Adipose tissue (tissue), 3 donors: Measurements from ENCODE around the gene SLC7A1. TPM values are rescaled to one million over a fixed set of nuclear protein-coding genes. Genes with fewer than 3 reads are reported as not detected.
A peak's percentile ranks its signal among the peaks of the same experiment; 100 is the strongest.
"Not testable (repeated sequence)": the region's sequence is repeated elsewhere in the genome, so short reads cannot be mapped to it uniquely, and the experiment has no call there.

ENCODE experiments used
- H3K27ac ChIP-seq: one replicate; pipeline ENCODE4 v1.5.1; 2013; ENCODE audit warnings: low read depth, low read length
- WGBS, 3 donors: extraction: QIAGEN DNeasy Blood & Tissue Kit; methylation state at CpG; one replicate each; pipeline ENCODE4 v1.1.7; 2013; 5-methylcytosine and 5-hydroxymethylcytosine counted together
- polyA plus RNA-seq, 3 donors: library from polyadenylated mRNA; stranded (reverse); fragments of 200-250 nt; gene quantifications; one replicate each; pipeline ENCODE4 v1.2.3, GENCODE V29; 2013
- donor health status: healthy with polysubstance abuse.
- donor health status: Bipolar disorder and iron deficiency.
- donor health status: healthy.

The SLC7A1 gene
- 10 to 100 TPM in 2 of 3 donors, 1 to 10 TPM in 1; 4.4 to 14.4 (median 10.8) TPM for polyA plus RNA-seq

DNA sequence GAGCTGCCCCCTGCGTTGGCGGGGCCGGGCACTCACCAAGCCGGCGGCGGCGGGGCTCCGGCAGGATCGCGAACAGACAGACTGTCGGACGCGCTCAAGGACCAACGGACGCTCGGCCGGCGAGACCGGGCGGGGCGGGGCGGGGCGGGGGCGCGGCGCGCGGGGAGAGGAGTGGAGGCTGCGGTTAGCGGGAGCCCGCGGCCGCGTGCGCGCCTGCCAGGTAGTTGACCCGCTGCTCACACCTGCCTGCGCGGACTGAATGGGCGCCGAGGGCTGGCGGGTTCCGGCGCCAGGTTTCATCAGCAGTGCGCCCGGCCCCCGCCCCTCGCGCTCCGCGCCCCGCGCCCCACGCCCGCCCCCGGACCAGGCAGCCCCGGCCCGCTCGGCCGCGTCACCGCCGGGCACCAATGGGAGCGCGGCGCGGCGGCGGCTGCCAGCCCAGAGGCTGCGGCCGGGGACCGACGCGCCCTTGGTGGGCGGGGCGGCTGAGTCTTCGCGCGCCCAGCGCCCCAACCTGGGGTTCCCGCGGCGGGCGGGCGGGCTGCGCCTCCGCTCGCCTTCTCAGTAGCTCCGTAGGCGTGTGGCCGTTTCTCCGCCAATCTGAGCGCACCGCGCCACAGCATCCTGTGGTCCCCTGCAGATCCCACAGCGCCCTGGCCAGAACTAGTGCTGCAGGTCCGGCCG is at the start of gene SLC7A1:
TSS of gene SLC7A1 (minus strand) at position 309 of the 684 bp plus-strand sequence. CDS start 59,500 bp downstream, outside the sequence.
- 0 to 1% (median 1%) methylated on average over 41 to 98 of the region's 98 CpGs for WGBS, 3 donors
- H3K27ac ChIP-seq: peak within 1 kb of the TSS; percentile 93

DNA sequence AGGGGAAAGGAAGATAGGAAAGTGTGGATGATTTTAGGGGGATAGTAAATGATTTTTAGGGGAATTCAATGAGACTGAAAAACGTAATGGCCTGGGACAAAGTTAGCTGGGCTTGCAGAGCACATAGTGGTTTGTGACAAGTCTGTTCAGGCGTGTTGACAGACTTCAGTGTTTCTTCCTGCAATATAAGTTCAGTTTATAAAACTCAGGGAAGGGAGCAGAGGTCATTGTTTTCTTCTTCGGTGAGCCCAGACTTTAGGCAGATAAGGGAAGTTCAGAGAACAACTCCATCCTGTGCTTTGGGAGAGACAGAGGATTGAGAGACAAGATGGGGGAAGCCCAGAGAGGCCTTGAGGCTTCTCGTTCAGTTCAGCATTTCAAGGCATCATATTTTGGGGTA is 45.2 kb upstream of the SLC7A1 start:
- no peak overlapping the region for H3K27ac ChIP-seq
- 67% methylated on average over 4 of the region's 4 CpGs for WGBS, 3 donors

DNA sequence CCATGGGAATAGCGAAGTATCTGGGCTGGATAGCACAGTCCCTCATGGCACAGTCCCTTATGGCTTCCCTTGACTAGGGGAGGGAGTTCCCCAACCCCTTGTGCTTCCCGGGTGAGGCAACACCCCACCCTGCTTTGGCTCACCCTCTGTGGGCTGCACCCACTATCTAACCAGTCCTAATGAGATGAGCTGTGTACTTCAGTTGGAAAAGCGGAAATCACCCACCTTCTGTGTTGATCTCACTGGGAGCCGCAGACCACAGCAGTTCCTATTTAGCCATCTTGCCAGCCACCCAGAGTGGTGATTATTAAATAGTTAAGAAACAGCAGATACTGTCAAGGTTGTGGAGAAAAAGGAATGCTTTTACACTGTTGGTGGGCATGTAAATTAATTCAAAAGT is 41.3 kb upstream of the SLC7A1 start:
- 85 to 95% (median 92%) methylated on average over 4 of the region's 4 CpGs for WGBS, 3 donors
- H3K27ac ChIP-seq: not testable (repeated sequence)

DNA sequence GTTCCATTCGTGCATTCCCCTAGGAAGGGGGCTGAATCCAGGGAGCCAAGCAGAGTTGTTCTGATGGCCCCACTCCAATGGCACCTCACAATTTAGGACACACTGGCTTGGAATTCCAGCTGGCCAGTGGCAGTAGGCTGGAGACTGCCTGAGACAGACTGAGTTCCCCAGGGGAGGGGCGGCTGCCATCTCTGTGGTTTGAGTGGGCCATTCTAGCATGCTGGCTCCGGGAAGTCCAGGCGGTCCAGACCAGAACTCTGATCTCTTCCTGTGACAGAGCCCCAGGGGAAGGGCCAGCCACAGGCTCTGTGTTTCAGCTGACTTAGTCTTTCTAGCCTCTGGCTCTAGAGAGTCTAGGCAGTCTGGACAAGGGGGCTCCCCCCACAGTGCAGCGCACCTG is 29.5 kb upstream of the SLC7A1 start:
- 87 to 96% (median 90%) methylated on average over 5 of the region's 5 CpGs for WGBS, 3 donors
- no peak overlapping the region for H3K27ac ChIP-seq

DNA sequence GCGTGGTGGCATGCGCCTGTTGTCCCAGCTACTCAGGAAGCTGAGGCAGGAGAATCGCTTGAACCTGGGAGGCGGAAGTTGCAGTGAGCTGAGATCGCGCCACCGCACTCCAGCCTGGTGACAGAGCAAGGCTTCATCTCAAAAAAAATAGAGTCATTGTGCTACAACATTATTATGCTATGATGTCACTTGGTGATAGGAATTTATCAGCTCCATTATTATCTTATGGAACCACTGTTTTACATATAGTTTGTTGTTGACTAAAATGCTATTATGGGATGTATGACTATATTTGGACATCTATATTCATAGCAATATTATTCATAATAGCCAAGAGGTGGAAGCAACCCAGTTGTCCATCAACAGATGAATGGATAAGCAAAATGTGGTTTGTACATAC is 26.4 kb upstream of the SLC7A1 start:
- WGBS, 3 donors: 92 to 96% (median 96%) methylated on average over 7 of the region's 7 CpGs
- H3K27ac ChIP-seq: no peak overlapping the region

DNA sequence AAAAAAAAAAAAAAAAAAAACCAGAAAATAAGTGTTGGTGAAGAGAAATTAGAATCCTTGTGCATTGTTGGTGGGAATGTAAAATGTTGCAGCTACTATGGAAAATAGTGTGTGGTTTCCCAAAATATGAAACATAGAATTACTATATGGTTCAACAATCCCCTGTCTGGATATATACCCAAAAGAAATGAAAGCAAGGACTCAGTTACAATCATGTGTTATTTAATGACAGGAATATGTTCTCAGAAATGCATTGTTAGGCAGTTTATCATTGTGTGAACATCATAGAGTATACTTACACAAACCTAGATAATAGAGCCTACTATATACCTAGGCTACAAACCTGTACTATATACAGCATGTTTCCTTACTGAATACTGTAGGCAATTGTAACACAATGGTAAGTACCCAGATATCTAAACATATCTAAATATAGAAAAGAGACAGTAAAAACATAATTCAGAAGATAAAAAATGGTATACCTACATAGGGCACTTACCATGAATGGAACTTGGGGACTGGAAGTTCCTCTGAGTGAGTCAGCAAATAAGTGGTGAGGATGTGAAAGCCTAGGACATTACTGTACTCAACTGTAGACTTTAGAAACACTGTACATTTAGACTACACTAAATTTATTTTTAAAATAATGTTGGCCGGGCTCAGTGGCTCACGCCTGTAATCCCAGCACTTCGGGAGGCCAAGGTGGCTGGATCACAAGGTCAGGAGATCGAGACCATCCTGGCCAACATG is 25.7 kb upstream of the SLC7A1 start:
- WGBS, 3 donors: 94 to 96% (median 95%) methylated on average over 4 of the region's 4 CpGs

DNA sequence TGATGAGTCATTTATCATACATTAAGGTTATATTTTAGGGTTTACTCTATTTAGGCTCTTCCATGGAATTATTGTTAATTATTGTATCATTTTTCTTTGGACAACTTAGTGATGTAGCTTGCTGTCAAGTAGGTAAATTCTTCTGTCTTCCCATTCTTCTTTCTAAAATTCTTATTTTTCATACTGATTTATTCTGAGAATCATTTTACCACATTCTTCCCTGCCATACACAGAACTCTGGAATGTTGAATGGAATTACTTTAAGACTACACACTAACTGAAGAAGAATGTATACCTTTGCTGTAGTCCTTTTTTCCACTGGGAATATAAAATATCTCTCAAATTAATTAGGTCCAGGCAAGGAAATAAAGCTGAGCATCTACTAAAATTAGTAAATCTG is 24.5 kb upstream of the SLC7A1 start:
- no peak overlapping the region for H3K27ac ChIP-seq

More for the DNA sequence above, 25.7 kb upstream of the SLC7A1 start:
- H3K27ac ChIP-seq: no peak overlapping the region

DNA sequence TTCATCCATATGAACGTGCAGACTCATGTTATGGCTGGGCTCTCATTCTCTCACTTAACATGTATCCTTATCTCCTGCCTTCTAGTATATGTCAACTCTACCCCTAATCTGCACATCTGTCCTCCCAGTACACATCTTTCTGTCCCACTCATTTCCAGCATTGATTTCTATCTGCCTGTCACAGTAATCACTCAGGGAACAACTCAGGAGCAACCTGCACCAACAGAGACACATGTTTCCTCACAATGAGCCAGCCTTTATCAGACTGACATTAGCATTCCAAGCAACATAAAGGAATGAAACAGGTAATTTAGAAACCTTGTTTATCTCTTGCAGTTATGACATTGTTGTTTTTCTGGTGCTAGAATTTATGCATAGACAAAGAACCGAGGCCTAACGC is 17.6 kb upstream of the SLC7A1 start:
- 78 to 91% (median 88%) methylated on average over 3 of the region's 3 CpGs for WGBS, 3 donors
- H3K27ac ChIP-seq: no peak overlapping the region

DNA sequence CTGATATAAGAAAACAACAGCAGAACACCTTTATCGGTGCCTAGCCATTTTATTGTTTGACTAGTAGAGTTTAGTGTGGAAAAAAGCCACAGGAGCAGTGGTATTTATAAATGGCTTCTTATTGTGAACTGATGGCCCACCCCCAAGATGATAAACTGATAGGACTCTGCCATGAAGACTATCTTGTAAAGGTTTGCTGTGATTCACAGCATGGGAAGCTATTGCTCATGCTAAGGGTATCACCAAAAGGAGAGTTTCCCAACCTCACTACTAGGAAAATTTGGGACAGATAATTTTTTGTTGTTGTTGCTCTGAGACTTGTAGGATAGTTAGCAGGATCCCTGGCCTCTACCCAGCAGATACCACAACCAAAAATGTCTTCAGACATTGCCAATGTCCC is 12.0 kb upstream of the SLC7A1 start:
- no peak overlapping the region for H3K27ac ChIP-seq
- WGBS, 3 donors: 89 to 99% (median 95%) methylated on average over 1 of the region's 1 CpG

DNA sequence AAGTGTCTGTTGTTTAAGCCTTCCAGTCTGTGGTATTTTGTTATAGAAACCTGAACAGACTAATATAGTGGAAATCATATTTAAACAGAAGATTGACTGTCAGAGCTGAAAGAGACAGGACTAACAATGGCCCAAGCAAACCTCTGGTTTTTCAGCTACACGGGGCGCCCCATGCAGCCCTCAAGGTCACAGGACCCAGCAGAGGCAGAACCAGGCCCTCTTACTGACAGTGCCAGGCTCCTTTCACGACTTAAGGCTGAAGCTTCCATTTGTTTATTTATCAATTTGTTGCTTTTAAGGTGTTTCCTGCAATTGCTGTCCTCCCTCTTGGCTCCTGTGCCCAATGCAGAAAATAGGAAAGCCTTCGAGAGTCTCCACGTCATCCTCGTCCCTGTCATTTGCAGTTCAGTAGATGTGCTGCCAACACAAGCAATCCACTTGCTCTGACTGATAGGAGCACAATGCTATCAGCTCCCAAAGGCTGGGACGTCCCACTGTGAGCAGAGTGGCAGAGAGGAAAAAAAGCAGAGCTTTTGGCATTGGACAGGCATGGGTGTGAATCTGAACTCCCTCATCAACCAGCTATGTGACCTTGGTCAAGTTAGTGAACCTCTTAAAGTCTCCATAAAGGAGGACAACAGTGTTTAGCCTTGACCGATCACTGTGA is 10.5 kb upstream of the SLC7A1 start:
- no peak overlapping the region for H3K27ac ChIP-seq
- 61 to 81% (median 81%) methylated on average over 8 of the region's 8 CpGs for WGBS, 3 donors

DNA sequence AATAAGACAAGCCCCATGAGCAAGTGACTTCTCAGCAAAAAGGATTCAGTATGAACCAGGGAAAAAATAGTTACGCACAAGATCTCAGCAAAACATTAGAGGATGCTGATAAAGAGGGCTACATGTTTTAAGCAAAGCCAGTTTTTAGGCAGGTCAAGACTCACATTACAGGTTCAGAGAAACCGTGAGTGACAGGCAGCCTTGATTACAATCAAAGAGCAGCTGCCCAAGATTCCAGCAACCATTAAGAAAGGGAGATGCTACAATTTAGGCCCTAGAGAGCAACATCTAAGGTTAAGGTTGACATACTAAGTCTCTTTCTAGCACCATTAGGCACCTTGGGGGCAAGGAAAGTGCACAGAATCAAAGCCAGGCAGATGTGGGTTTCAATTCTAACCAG is 2.8 kb upstream of the SLC7A1 start:
- no peak overlapping the region for H3K27ac ChIP-seq
- 93 to 98% (median 94%) methylated on average over 2 of the region's 2 CpGs for WGBS, 3 donors

DNA sequence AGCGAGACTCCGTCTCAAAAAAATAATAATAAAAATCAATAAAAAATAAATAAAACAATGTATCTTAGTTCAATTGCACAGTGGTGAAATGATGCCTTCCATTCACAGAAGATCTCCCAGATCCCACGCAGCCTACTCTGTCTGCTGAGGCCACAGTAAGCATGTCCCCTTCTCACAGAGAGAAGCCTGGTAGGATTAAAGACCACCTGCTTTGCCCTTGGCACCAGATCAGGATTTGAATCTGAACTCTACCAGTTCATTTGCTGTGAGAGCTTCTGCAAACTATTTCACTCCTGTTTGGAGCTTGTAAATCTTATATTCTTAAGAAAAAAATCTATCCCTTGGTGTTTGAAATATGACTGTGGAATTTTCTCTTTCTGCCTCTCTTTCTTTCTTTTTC is 2.2 kb upstream of the SLC7A1 start:
- WGBS, 3 donors: 92 to 98% (median 96%) methylated on average over 3 of the region's 3 CpGs
- no peak overlapping the region for H3K27ac ChIP-seq

DNA sequence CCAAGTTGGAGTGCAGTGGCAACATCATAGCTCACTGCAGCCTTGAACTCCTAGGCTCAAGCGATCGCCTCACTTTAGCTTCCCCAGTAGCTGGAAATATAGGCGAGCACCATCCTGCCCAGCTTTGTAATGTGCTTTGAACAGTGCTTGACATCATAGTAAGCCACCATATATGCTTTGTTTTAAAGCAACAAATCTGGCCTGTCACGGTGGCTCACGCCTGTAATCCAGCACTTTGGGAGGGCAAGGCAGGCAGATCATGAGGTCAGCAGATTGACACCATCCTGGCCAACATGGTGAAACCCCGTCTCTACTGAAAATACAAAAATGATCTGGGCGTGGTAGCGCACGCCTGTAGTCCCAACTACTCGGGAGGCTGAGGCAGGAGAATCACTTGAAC is 1.8 kb upstream of the SLC7A1 start:
- 95 to 96% (median 95%) methylated on average over 10 of the region's 10 CpGs for WGBS, 3 donors
- H3K27ac ChIP-seq: no peak overlapping the region

DNA sequence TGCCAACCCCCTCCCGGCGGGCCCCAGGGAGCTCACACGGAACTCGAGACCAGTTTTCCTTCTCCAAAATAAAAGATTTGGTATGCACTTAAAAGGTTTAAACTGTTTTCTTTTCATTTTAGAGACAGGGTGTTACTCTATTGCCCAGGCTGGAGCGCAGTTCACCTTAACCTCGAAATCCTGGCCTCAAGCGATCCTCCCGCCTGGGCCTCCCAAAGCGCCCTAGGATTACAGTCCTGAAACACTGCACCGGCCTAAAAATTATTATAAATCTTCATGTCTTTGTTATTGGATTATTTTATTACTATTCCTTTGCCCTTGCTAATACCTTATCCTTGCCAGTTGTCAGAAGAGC is 553 bp upstream of the SLC7A1 start:
- no peak overlapping the region for H3K27ac ChIP-seq
- WGBS, 3 donors: 40 to 46% (median 45%) methylated on average over 10 of the region's 10 CpGs

DNA sequence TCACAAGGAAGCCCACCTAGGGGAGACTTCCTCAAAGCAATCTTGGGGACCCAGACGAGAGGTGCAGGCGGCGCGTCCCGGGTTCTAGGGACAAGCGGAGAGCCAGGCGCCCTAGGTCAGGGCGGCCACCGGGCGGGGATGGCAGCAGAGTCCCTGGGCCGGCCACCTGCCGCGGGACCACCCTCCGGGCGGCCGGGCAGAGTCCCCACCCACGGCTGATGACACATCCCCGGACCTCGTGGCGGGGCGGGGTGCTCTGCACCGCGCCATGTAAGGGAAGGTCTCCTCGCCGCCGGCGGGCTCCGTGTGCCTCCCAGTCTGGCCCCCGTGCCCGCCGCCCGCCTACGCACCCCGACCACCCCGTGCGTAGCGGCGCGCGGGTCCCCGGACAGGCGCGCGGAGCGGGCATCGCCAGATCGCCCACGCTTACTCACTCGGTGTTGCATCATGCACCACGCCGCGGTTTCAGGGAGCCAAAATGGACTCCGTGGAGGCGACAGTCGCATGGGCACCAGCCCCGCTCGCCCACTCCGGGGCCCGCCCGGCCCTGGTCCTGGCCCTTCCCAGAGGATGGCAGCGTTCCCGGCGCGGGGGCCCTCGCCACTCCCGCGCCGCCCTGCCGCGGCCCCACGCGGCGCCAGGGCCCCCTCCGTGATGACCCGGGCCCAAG is 643 bp downstream of the SLC7A1 start:
- H3K27ac ChIP-seq: peak overlapping the region; percentile 93
- WGBS, 3 donors: 1% methylated on average over 45 to 75 of the region's 75 CpGs

DNA sequence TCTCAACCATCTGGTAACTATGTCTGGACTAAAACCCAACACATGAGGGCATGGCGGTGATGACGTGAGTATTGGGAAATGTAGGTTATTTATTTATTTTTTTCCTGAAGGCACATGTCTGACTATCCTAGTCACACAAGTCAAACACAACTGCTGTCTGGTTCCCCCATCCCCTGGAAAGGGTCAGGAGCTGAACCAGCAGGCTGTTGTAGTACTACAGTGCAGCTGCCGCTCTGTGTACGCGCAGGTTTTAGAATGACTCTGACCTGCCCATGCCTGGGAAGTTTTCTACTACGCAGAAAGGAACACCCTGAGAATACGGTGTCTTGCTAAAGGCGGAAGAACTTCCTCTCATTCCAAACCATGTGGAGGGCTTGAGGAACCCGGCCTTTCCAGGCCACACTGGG is 1.2 kb downstream of the SLC7A1 start:
- no peak overlapping the region for H3K27ac ChIP-seq
- WGBS, 3 donors: 14 to 21% (median 21%) methylated on average over 9 of the region's 9 CpGs

DNA sequence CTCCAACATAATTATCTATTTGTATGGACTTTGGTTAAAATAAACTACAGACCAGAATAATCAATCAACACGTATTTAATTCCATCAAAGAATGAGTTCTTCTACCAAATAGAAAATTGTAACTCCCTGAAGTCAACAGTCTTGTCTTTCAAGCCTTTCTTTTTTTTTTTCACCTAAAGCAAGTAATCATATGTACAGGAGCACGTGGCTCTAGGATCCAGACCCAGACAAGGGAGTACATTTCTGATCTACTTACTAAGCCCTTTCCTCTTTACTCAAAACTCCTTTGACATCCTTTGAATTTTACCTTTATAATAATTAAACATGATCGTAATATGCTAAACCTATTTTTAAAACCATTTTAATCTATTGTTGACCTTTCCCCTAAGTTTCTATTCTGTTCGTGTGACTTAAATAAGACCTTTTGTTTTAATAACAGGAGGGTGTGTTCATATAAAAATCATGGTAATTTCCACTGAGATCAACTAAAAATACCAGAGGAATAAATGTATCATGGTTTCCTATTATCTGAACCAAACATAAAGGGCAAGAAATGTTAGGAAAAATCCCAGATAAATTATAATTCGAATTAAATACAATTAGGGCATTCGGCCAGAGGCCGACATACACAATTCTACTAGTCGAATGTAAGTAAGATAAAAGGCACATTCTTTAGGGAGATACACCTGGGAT is 1.7 kb downstream of the SLC7A1 start:
- H3K27ac ChIP-seq: no peak overlapping the region
- WGBS, 3 donors: 48 to 78% (median 69%) methylated on average over 8 of the region's 8 CpGs

DNA sequence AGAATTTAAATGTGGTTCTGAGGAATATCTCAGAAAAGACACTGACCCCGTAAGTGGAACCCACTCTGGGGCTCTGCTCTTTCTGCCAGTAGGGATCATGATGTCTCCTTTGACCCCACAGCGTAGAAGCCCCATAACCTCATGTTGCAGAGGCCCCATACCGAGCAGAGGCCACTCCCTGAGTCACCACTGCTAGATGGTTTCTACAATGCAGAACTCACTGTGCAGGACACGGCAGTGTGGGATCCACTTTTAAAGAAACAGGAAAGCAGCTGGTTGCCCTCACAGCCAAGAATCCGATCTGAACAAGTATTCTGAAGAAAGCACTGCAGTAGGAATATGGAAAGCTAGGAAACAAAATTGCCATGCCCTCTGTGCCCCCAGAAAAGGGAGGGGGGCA is 4.2 kb downstream of the SLC7A1 start:
- H3K27ac ChIP-seq: no peak overlapping the region
- 64 to 78% (median 72%) methylated on average over 5 of the region's 5 CpGs for WGBS, 3 donors

DNA sequence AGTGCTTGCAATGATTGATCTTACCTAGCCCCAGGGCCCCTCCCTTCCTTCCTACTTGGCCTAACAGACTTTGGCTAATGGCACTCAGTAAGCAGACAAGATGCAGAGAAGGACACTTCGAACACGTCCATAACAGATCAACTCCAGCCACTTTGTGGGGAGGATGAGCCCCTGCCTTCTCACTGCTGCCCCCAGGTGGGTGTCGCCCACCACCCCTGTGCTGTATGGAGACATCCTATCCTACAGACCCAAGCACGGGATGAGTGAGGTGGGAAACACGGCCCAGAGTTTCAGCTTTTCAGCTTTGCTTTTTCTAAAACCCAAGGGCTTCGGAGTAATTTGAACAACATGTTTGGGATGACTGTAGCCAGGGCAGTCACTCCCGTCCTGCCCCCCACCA is 5.5 kb downstream of the SLC7A1 start:
- no peak overlapping the region for H3K27ac ChIP-seq
- WGBS, 3 donors: 82 to 88% (median 84%) methylated on average over 7 of the region's 7 CpGs
